Peyer's patch (tissue), 4 donors: Measurements from ENCODE around the gene LAMC3. TPM values are rescaled to one million over a fixed set of nuclear protein-coding genes. Genes with fewer than 3 reads are reported as not detected.

Source experiments
- DNase-seq, 3 donors: peaks; one replicate each; pipeline ENCODE4 v3.0.0-alpha.2; 2017 to 2019
- H3K27ac ChIP-seq, 4 donors: fragments of 200-600 bp; sonication (generic); one replicate each; pipeline ENCODE4 v1.5.1; 2016 to 2019
- H3K27me3 ChIP-seq, 2 donors: fragments of 200-600 bp; sonication (generic); one replicate each; pipeline ENCODE4 v1.5.1; 2019
- H3K36me3 ChIP-seq, 3 donors: fragments of 200-600 bp; sonication (generic); one replicate each; pipeline ENCODE4 v1.5.1; 2016 to 2019
- H3K4me1 ChIP-seq, 4 donors: fragments of 200-600 bp; sonication (generic); one replicate each; pipeline ENCODE4 v1.5.1; 2016 to 2019
- H3K4me3 ChIP-seq, 4 donors: fragments of 200-600 bp; sonication (generic); 1 replicate in 3 of 4; 2 replicates in 1 of 4; pipeline ENCODE4 v1.5.1; 2016 to 2019; ENCODE audit warnings: mild to moderate bottlenecking in 1 of 4
- H3K9me3 ChIP-seq, 4 donors: fragments of 200-600 bp; sonication (generic); one replicate each; pipeline ENCODE4 v1.5.1; 2016 to 2019; ENCODE audit warnings: mild to moderate bottlenecking in 1 of 4
- CTCF ChIP-seq, 6 experiments: fragments of 450-650 bp in 4 of 6; fragments of 200-600 bp in 2 of 6; sonication (generic) in 1 of 6; IDR thresholded peaks; one replicate each; pipeline ENCODE4 v1.5.1; 2017 to 2019; ENCODE audit warnings: antibody characterized with exemption in 6 of 6, mild to moderate bottlenecking in 3 of 6, moderate library complexity in 1 of 6
- POLR2A ChIP-seq, 2 donors: fragments of 450-650 bp; IDR thresholded peaks; one replicate each; pipeline ENCODE4 v1.5.1; 2017; ENCODE audit warnings: antibody characterized with exemption in 2 of 2, mild to moderate bottlenecking in 2 of 2, moderate library complexity in 2 of 2
- total RNA-seq, 4 donors: library from RNA; depleted of rRNA; stranded (reverse); fragments of >200 nt; gene quantifications; one replicate each; pipeline ENCODE4 v1.1.0, GENCODE V29; 2016

The LAMC3 gene
- total RNA-seq, 4 donors from 2014 or later: 1.6 to 4.1 (median 3.9) TPM; not detected in 1

GRCh38 chr9:130987054-130987453 lies 21.9 kb upstream of the LAMC3 start:
- H3K9me3 ChIP-seq: no peaks in the 10 kb centered on the region
- no peaks in the 10 kb centered on the region for H3K27me3 ChIP-seq
- no peaks in the 10 kb centered on the region for H3K36me3 ChIP-seq
- DNase-seq: no peak
- H3K27ac ChIP-seq: no peak overlapping the region
- no peaks in the 10 kb centered on the region for H3K4me1 ChIP-seq
- no peak overlapping the region for H3K4me3 ChIP-seq
- TF ChIP-seq CTCF (IDR thresholded peaks at IDR 0.05) (no peak), POLR2A (IDR thresholded peaks at IDR 0.05) (no peak)

GRCh38 chr9:130987738-130988399 lies 21.1 kb upstream of the LAMC3 start:
- H3K27me3 ChIP-seq: no peaks in the 10 kb centered on the region
- H3K36me3 ChIP-seq: no peaks in the 10 kb centered on the region
- TF ChIP-seq POLR2A (IDR thresholded peaks at IDR 0.05) (no peak), CTCF (IDR thresholded peaks at IDR 0.05) (no peak)
- H3K4me3 ChIP-seq: no peak overlapping the region
- no peak overlapping the region for H3K27ac ChIP-seq
- H3K4me1 ChIP-seq: no peaks in the 10 kb centered on the region
- DNase-seq: no peak
- H3K9me3 ChIP-seq: no peaks in the 10 kb centered on the region

- no peak for TF ChIP-seq POLR2A (IDR thresholded peaks at IDR 0.05)
- TF ChIP-seq CTCF (IDR thresholded peaks at IDR 0.05): no peak
- no peaks in the 10 kb centered on the region for H3K36me3 ChIP-seq
- H3K27ac ChIP-seq: no peak overlapping the region
- no peak overlapping the region for H3K4me3 ChIP-seq
- H3K4me1 ChIP-seq: no peaks in the 10 kb centered on the region
- no peaks in the 10 kb centered on the region for H3K9me3 ChIP-seq
- DNase-seq: no peak
- no peaks in the 10 kb centered on the region for H3K27me3 ChIP-seq
Measured at GRCh38 chr9:130988400-130988747, 20.6 kb upstream of the LAMC3 start.

GRCh38 chr9:130988905-130989304 lies 20.1 kb upstream of the LAMC3 start:
- H3K4me1 ChIP-seq: no peaks in the 10 kb centered on the region
- no peaks in the 10 kb centered on the region for H3K27me3 ChIP-seq
- TF ChIP-seq CTCF (IDR thresholded peaks at IDR 0.05) (no peak), POLR2A (IDR thresholded peaks at IDR 0.05) (no peak)
- no peak for DNase-seq
- no peak overlapping the region for H3K27ac ChIP-seq
- no peaks in the 10 kb centered on the region for H3K36me3 ChIP-seq
- H3K4me3 ChIP-seq: no peak overlapping the region
- no peaks in the 10 kb centered on the region for H3K9me3 ChIP-seq

- H3K36me3 ChIP-seq: no peaks in the 10 kb centered on the region
- H3K27ac ChIP-seq: no peak overlapping the region
- DNase-seq: no peak
- H3K27me3 ChIP-seq: no peaks in the 10 kb centered on the region
- H3K9me3 ChIP-seq: no peaks in the 10 kb centered on the region
- no peak overlapping the region for H3K4me3 ChIP-seq
- H3K4me1 ChIP-seq: no peaks in the 10 kb centered on the region
- no peak for TF ChIP-seq CTCF (IDR thresholded peaks at IDR 0.05)
- no peak for TF ChIP-seq POLR2A (IDR thresholded peaks at IDR 0.05)
Measured at GRCh38 chr9:130989391-130989790, 19.6 kb upstream of the LAMC3 start.

GRCh38 chr9:130989891-130990290 lies 19.1 kb upstream of the LAMC3 start:
- Histone ChIP-seq H3K4me3 (no peak overlapping the region), H3K36me3 (no peaks in the 10 kb centered on the region), H3K4me1 (no peaks in the 10 kb centered on the region), H3K9me3 (no peaks in the 10 kb centered on the region), H3K27me3 (no peaks in the 10 kb centered on the region), H3K27ac (no peak overlapping the region)
- DNase-seq: no peak
- TF ChIP-seq CTCF (IDR thresholded peaks at IDR 0.05) (no peak), POLR2A (IDR thresholded peaks at IDR 0.05) (no peak)
